ENCODE results near the gene CDIPT.

CDIPT gene

GRCh38 chr16:29820730-29821642 lies 42.0 kb downstream of the CDIPT start:
- peak overlapping the region; percentile 96 for H3K4me3 ChIP-seq (replicated peaks; ENCODE audit: low read depth, low read length)
- no peak for TF ChIP-seq CTCF (IDR thresholded peaks at IDR 0.05; ENCODE audit: low read length, missing control alignments)
- peak; percentile 23 for DNase-seq (ENCODE audit: low read depth)

- DNase-seq (ENCODE audit: low read depth), result peak; percentile 63
- TF ChIP-seq CTCF (IDR thresholded peaks at IDR 0.05; ENCODE audit: low read length, missing control alignments), result no peak
- H3K4me3 ChIP-seq (replicated peaks; ENCODE audit: low read depth, low read length), result peak within 1 kb of the TSS; percentile 96
These were observed 42.7 kb downstream of the CDIPT start, which contains the start of gene MVP for GRCh38 chr16:29820271-29820701. MVP (plus strand) TSS chr16:29820462; CDS start chr16:29830550, 10,088 bp downstream.

- no peak for DNase-seq (ENCODE audit: low read depth)
- peak overlapping the region; percentile 96 for H3K4me3 ChIP-seq (replicated peaks; ENCODE audit: low read depth, low read length)
- TF ChIP-seq CTCF (IDR thresholded peaks at IDR 0.05; ENCODE audit: low read length, missing control alignments), result no peak
These were observed 43.5 kb downstream of the CDIPT start for GRCh38 chr16:29819506-29819905.

GRCh38 chr16:29818082-29818481 lies 44.9 kb downstream of the CDIPT start:
- H3K4me3 ChIP-seq (replicated peaks; ENCODE audit: low read depth, low read length), result no peak overlapping the region
- no peak for DNase-seq (ENCODE audit: low read depth)
- TF ChIP-seq CTCF (IDR thresholded peaks at IDR 0.05; ENCODE audit: low read length, missing control alignments), result no peak

- peak; percentile 69 for DNase-seq (ENCODE audit: low read depth)
- peak; percentile 24 for TF ChIP-seq CTCF (IDR thresholded peaks at IDR 0.05; ENCODE audit: low read length, missing control alignments)
These were observed 46.2 kb downstream of the CDIPT start for GRCh38 chr16:29816694-29817441.

GRCh38 chr16:29815793-29816693 lies 47.0 kb downstream of the CDIPT start, which contains the start of gene PAGR1:
PAGR1 (plus strand) TSS chr16:29816152; CDS start chr16:29816526, 374 bp downstream.
- DNase-seq (ENCODE audit: low read depth), result peak; percentile 100
- H3K4me3 ChIP-seq (replicated peaks; ENCODE audit: low read depth, low read length), result peak within 1 kb of the TSS; percentile 81
- peak; percentile 66 for TF ChIP-seq CTCF (IDR thresholded peaks at IDR 0.05; ENCODE audit: low read length, missing control alignments)

More at GRCh38 chr16:29816694-29817441, 46.2 kb downstream of the CDIPT start:
- peak overlapping the region; percentile 81 for H3K4me3 ChIP-seq (replicated peaks; ENCODE audit: low read depth, low read length)

Data from fibroblast of pulmonary artery (primary cell).